ENCODE data around the gene ESYT2. TPM values are rescaled to one million over a fixed set of nuclear protein-coding genes. Genes with fewer than 3 reads are reported as not detected.

Gene ESYT2
- polyA plus RNA-seq, 1 of the 3 experiments (the other 2 are of a cell fraction): 34.2 TPM

- CTCF ChIA-PET: no interaction called here
- no peak overlapping the region; a peak in 1 of 4 replicates for H3K27ac ChIP-seq (ENCODE audit: low read depth in 2 of 2, low read length in 1 of 2)
- 56% methylated on average over 4 of the region's 4 CpGs for WGBS (ENCODE audit: low lambda C conversion rate)
- no peaks in the 10 kb centered on the region for H3K9me3 ChIP-seq
- H3K4me2 ChIP-seq: peak overlapping the region; percentile 97; the same call in 1 of the 2 replicates
- H3K9ac ChIP-seq: no peak overlapping the region
- H2AFZ ChIP-seq (ENCODE audit: low read depth): no peak overlapping the region
- no peak for TF ChIP-seq SIN3A (IDR thresholded peaks at IDR 0.05; ENCODE audit: borderline replicate concordance, low read depth, low read length)
- no peak for TF ChIP-seq GABPA (IDR thresholded peaks at IDR 0.05; ENCODE audit: low read depth)
- no peak for TF ChIP-seq MEF2A (IDR thresholded peaks at IDR 0.05; ENCODE audit: borderline replicate concordance, low read depth)
- TF ChIP-seq RCOR1 (IDR thresholded peaks at IDR 0.05; ENCODE audit: low read length): no peak
- no peak for TF ChIP-seq TAF1 (IDR thresholded peaks at IDR 0.05; ENCODE audit: borderline replicate concordance, low read depth, low read length)
- H3K36me3 ChIP-seq (replicated peaks in 1 of 2; ENCODE audit: control insufficient read depth in 1 of 2, insufficient read depth in 2 of 2, low read length in 1 of 2): peaks cover 23 to 40% of the 10 kb centered on the region in 2 experiments
- no peak overlapping the region for H3K4me3 ChIP-seq (ENCODE audit: low read depth in 2 of 2, low read length in 1 of 2)
- peaks cover 79% of the 10 kb centered on the region for H3K79me2 ChIP-seq (ENCODE audit: insufficient read depth)
- no peak for DNase-seq
- no peaks in the 10 kb centered on the region for H3K9me2 ChIP-seq
- no peaks in the 10 kb centered on the region for H3K27me3 ChIP-seq (ENCODE audit: insufficient read depth)
- H4K20me1 ChIP-seq (ENCODE audit: insufficient read depth): no peaks in the 10 kb centered on the region
- H3K4me1 ChIP-seq (ENCODE audit: control insufficient read depth in 1 of 2, insufficient read depth in 2 of 2, low read depth in 1 of 2, low read length in 1 of 2): peaks cover 13 to 29% of the 10 kb centered on the region in 2 experiments; a peak in 3 of 4 replicates
- H3F3A ChIP-seq (replicated peaks; ENCODE audit: insufficient read depth): no peaks in the 10 kb centered on the region
- POLR2A ChIA-PET: no interaction called here
Measured at GRCh38 chr7:158702196-158702595, 127.1 kb downstream of the ESYT2 start.

DNA sequence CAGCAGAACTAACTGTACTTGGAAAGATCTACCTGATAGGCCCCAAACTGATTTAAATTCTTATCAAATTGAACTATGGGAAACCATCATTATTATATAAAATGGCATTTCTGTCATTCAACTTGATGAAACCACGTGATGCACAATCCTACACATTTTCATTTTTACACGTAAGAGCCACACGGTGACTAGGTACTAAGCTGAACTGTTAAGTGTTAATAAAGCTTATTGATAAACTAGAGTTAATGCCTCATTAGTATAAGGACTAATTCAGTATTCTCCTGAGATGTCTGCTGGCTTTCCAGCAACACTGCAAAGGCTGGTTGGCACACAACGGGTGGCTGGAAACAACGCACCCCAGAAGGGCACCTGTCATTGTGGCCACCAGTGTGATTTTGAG is 129.3 kb downstream of the ESYT2 start:
- Histone ChIP-seq H3K4me2 (no peak overlapping the region), H3K4me1 (ENCODE audit: control insufficient read depth in 1 of 2, insufficient read depth in 2 of 2, low read depth in 1 of 2, low read length in 1 of 2) (peaks cover 13 to 19% of the 10 kb centered on the region in 2 experiments; a peak in 3 of 4 replicates), H4K20me1 (ENCODE audit: insufficient read depth) (no peaks in the 10 kb centered on the region), H3F3A (replicated peaks; ENCODE audit: insufficient read depth) (no peaks in the 10 kb centered on the region), H3K4me3 (ENCODE audit: low read depth in 2 of 2, low read length in 1 of 2) (no peak overlapping the region), H3K9ac (no peak overlapping the region), H3K36me3 (replicated peaks in 1 of 2; ENCODE audit: control insufficient read depth in 1 of 2, insufficient read depth in 2 of 2, low read length in 1 of 2) (peaks cover 23 to 46% of the 10 kb centered on the region in 2 experiments), H3K27ac (ENCODE audit: low read depth in 2 of 2, low read length in 1 of 2) (no peak overlapping the region), H3K79me2 (ENCODE audit: insufficient read depth) (peaks cover 96% of the 10 kb centered on the region), H2AFZ (ENCODE audit: low read depth) (no peak overlapping the region), H3K9me2 (no peaks in the 10 kb centered on the region), H3K9me3 (no peaks in the 10 kb centered on the region), H3K27me3 (ENCODE audit: insufficient read depth) (no peaks in the 10 kb centered on the region)
- ChIA-PET POLR2A (no interaction called here), CTCF (interaction anchor here (1.1 to 1.9 kb wide), 2 partner anchors 10 to 52 kb away, joined by 4 to 5 read pairs; no protein-coding TSS in a partner anchor)
- TF ChIP-seq, protein P1, sequence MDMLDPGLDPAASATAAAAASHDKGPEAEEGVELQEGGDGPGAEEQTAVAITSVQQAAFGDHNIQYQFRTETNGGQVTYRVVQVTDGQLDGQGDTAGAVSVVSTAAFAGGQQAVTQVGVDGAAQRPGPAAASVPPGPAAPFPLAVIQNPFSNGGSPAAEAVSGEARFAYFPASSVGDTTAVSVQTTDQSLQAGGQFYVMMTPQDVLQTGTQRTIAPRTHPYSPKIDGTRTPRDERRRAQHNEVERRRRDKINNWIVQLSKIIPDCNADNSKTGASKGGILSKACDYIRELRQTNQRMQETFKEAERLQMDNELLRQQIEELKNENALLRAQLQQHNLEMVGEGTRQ (IDR thresholded peaks at IDR 0.05; ENCODE audit: borderline replicate concordance, low read depth, low read length): no peak
- TF ChIP-seq IRF3 (IDR thresholded peaks at IDR 0.05; ENCODE audit: low read depth, low read length): no peak
- TF ChIP-seq, protein P2, sequence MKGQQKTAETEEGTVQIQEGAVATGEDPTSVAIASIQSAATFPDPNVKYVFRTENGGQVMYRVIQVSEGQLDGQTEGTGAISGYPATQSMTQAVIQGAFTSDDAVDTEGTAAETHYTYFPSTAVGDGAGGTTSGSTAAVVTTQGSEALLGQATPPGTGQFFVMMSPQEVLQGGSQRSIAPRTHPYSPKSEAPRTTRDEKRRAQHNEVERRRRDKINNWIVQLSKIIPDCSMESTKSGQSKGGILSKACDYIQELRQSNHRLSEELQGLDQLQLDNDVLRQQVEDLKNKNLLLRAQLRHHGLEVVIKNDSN (IDR thresholded peaks at IDR 0.05; ENCODE audit: borderline replicate concordance, low read depth): no peak
- TF ChIP-seq REST (IDR thresholded peaks at IDR 0.05; ENCODE audit: low read depth, low read length): no peak
- no peak for TF ChIP-seq TEAD4 (IDR thresholded peaks at IDR 0.05; ENCODE audit: borderline replicate concordance, insufficient read depth)
- 96% methylated on average over 5 of the region's 5 CpGs for WGBS (ENCODE audit: low lambda C conversion rate)
- no peak for DNase-seq

Data from SK-N-SH (cell line).